HEK293 (cell line): ENCODE results near the gene C1QTNF9B.

Source experiments
- CTCF ChIA-PET: fragments of 350-600 bp; formaldehyde crosslinking; extraction: SDS; loops from one replicate; lab custom pipeline; 2021; ENCODE audit warnings: antibody characterized with exemption; lab: Yijun Ruan, JAX
- POLR2A ChIA-PET: fragments of 300-600 bp; formaldehyde crosslinking; extraction: SDS; loops from one replicate; lab custom pipeline; 2020; ENCODE audit warnings: antibody characterized with exemption, inconsistent platforms; lab: Yijun Ruan, JAX
- H3K27ac ChIP-seq: fragments of 200-500 bp; sonication (Bioruptor generic); 2 replicates; pipeline ENCODE4 v1.5.1; 2014; ENCODE audit warnings: low read depth, low read length, control low read depth, inconsistent platforms; ENCODE audit errors: extremely low read depth
- H3K36me3 ChIP-seq, 2 experiments: fragments of 200-500 bp in 1 of 2; sonication (Bioruptor generic) in 1 of 2; 1 replicate in 1 of 2; 2 replicates in 1 of 2; pipeline ENCODE4 v1.5.1; 2014 to 2017; ENCODE audit warnings: inconsistent platforms in 2 of 2, low read length in 2 of 2; ENCODE audit not compliant: control insufficient read depth in 2 of 2, insufficient read depth in 1 of 2
- H3K4me1 ChIP-seq: fragments of 200-500 bp; sonication (Bioruptor generic); 2 replicates; pipeline ENCODE4 v1.5.1; 2014; ENCODE audit warnings: mild to moderate bottlenecking, low read length, inconsistent platforms; ENCODE audit not compliant: control insufficient read depth, insufficient read depth
- H3K4me3 ChIP-seq: 2 replicates; pipeline ENCODE4 v1.5.1; 2011; ENCODE audit warnings: low read depth, mild to moderate bottlenecking, control low read depth, low read length, moderate library complexity
- H3K9me3 ChIP-seq: fragments of 200-500 bp; sonication (Bioruptor generic); 2 replicates; pipeline ENCODE4 v1.5.1; 2014; ENCODE audit warnings: low read depth, low read length, inconsistent platforms; ENCODE audit not compliant: control insufficient read depth, insufficient read depth
- EGR2 ChIP-seq: fragments of 450-650 bp; formaldehyde crosslinking; IDR thresholded peaks from 2 replicates; pipeline ENCODE4 v1.5.1; 2016; ENCODE audit warnings: low read depth, missing biosample characterization, missing genetic modification characterization
- GFI1B ChIP-seq: fragments of 450-650 bp; formaldehyde crosslinking; IDR thresholded peaks from 2 replicates; pipeline ENCODE4 v1.5.1; 2016; ENCODE audit warnings: missing biosample characterization, missing genetic modification characterization
- GLIS2 ChIP-seq: fragments of 450-650 bp; formaldehyde crosslinking; IDR thresholded peaks from 2 replicates; pipeline ENCODE4 v1.5.1; 2016; ENCODE audit warnings: missing biosample characterization, missing genetic modification characterization
- KLF17 ChIP-seq: fragments of 450-650 bp; formaldehyde crosslinking; IDR thresholded peaks from 2 replicates; pipeline ENCODE4 v1.5.1; 2016; ENCODE audit warnings: missing biosample characterization, missing genetic modification characterization
- YY2 ChIP-seq: fragments of 450-650 bp; formaldehyde crosslinking; IDR thresholded peaks from 2 replicates; pipeline ENCODE4 v1.5.1; 2016; ENCODE audit warnings: missing biosample characterization, missing genetic modification characterization
- ZNF121 ChIP-seq: fragments of 450-650 bp; formaldehyde crosslinking; IDR thresholded peaks from 2 replicates; pipeline ENCODE4 v1.5.1; 2016; ENCODE audit warnings: missing biosample characterization, missing genetic modification characterization
- ZNF239 ChIP-seq: fragments of 450-650 bp; formaldehyde crosslinking; IDR thresholded peaks from 2 replicates; pipeline ENCODE4 v1.5.1; 2016; ENCODE audit warnings: missing biosample characterization, missing genetic modification characterization
- ZNF449 ChIP-seq: fragments of 450-650 bp; formaldehyde crosslinking; IDR thresholded peaks from 2 replicates; pipeline ENCODE4 v1.5.1; 2017; ENCODE audit warnings: missing biosample characterization, mild to moderate bottlenecking, missing genetic modification characterization, moderate library complexity
- ZNF518A ChIP-seq: fragments of 450-650 bp; formaldehyde crosslinking; conservative IDR thresholded peaks from 2 replicates; pipeline ENCODE4 v1.5.1; 2016; ENCODE audit warnings: low read depth, missing biosample characterization, missing genetic modification characterization
- ZNF561 ChIP-seq: fragments of 450-650 bp; IDR thresholded peaks from 2 replicates; pipeline ENCODE4 v1.5.1; 2018; ENCODE audit warnings: missing biosample characterization, missing genetic modification characterization, borderline replicate concordance
- ZNF747 ChIP-seq: fragments of 450-650 bp; formaldehyde crosslinking; IDR thresholded peaks from 2 replicates; pipeline ENCODE4 v1.5.1; 2016; ENCODE audit warnings: missing biosample characterization, missing genetic modification characterization
- ZNF791 ChIP-seq: fragments of 450-650 bp; formaldehyde crosslinking; IDR thresholded peaks from 2 replicates; pipeline ENCODE4 v1.5.1; 2016; ENCODE audit warnings: missing biosample characterization, missing genetic modification characterization
- ZSCAN30 ChIP-seq: fragments of 450-650 bp; IDR thresholded peaks from 2 replicates; pipeline ENCODE4 v1.5.1; 2018; ENCODE audit warnings: missing biosample characterization, mild to moderate bottlenecking, missing genetic modification characterization, moderate library complexity
- TF ChIP-seq, protein P1 (sequence below): fragments of 450-650 bp; formaldehyde crosslinking; IDR thresholded peaks from 2 replicates; pipeline ENCODE4 v1.5.1; 2016; ENCODE audit warnings: missing biosample characterization, missing genetic modification characterization
- TF ChIP-seq, protein P2 (sequence below): sonication (generic); formaldehyde crosslinking; IDR thresholded peaks from 2 replicates; pipeline ENCODE4 v1.8.1; 2022; ENCODE audit warnings: mild to moderate bottlenecking, moderate library complexity, missing genetic modification reagents
- TF ChIP-seq, protein P3 (sequence below): fragments of 450-650 bp; formaldehyde crosslinking; IDR thresholded peaks from 2 replicates; pipeline ENCODE4 v1.5.1; 2016; ENCODE audit warnings: missing biosample characterization, missing genetic modification characterization, borderline replicate concordance

The C1QTNF9B gene

DNA sequence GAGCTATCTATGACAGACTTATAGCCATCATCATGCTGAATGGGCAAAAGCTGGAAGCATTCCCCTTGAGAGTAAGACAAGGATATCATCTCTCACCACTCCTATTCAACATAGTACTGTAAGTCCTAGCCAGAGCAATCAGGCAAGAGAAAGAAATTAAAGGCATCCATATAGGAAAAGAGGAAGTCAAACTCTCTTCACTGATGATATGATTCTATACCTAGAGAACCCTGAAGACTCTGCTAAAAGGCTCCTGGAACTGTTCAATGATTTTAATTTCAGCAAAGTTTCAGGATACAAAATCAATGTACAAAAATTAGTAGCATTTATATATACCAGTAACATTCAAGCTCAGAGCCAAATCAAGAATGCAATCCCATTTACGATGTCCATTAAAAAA, 21.7 kb upstream of the C1QTNF9B start:
- Histone ChIP-seq H3K9me3 (no peaks in the 10 kb centered on the region), H3K4me1 (no peaks in the 10 kb centered on the region), H3K36me3 (no peaks in the 10 kb centered on the region), H3K4me3 (no peak overlapping the region), H3K27ac (no peak overlapping the region)
- CTCF ChIA-PET = interaction anchor here (1.0 to 1.9 kb wide), 4 partner anchors 11 to 42 kb away, joined by 3 to 8 read pairs (median 5); no protein-coding TSS in a partner anchor
- POLR2A ChIA-PET = no interaction called here
- TF ChIP-seq, protein P1, sequence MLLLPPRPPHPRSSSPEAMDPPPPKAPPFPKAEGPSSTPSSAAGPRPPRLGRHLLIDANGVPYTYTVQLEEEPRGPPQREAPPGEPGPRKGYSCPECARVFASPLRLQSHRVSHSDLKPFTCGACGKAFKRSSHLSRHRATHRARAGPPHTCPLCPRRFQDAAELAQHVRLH (tag by site-specific recombination) = no peak
- TF ChIP-seq ZNF747 (tag by site-specific recombination) (no peak), ZNF791 (tag by site-specific recombination) (no peak)

DNA sequence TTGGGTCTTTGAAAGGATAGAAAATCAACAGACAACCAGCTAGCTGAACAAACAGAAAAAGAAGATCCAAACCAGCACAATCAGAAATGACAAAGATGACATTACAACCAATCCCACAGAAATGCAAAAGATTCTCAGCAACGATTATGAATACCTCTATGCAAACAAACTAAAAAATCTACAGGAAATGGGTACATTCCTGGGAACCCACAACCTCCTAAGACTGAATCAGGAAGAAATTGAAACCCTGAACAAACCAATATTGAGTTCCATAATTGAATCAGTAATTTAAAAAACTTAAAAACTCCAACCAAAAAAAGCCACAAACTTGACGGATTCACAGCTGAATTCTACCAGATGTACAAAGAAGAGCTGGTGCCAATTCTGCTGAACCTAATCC, 20.9 kb upstream of the C1QTNF9B start:
- no peaks in the 10 kb centered on the region for H3K36me3 ChIP-seq
- H3K27ac ChIP-seq = no peak overlapping the region
- ChIA-PET POLR2A (no interaction called here), CTCF (interaction anchor here (1.0 to 1.3 kb wide), 2 partner anchors 12 to 43 kb away, joined by 3 to 7 read pairs; no protein-coding TSS in a partner anchor)
- no peaks in the 10 kb centered on the region for H3K9me3 ChIP-seq
- no peak overlapping the region for H3K4me3 ChIP-seq
- TF ChIP-seq ZNF449 (tag by site-specific recombination) (no peak), ZNF239 (tag by site-specific recombination) (no peak), GLIS2 (tag by site-specific recombination) (no peak), EGR2 (tag by site-specific recombination) (no peak), KLF17 (tag by site-specific recombination) (no peak), ZSCAN30 (tag by site-specific recombination) (no peak)
- TF ChIP-seq, protein P2, sequence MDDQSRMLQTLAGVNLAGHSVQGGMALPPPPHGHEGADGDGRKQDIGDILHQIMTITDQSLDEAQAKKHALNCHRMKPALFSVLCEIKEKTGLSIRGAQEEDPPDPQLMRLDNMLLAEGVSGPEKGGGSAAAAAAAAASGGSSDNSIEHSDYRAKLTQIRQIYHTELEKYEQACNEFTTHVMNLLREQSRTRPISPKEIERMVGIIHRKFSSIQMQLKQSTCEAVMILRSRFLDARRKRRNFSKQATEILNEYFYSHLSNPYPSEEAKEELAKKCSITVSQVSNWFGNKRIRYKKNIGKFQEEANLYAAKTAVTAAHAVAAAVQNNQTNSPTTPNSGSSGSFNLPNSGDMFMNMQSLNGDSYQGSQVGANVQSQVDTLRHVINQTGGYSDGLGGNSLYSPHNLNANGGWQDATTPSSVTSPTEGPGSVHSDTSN (CRISPR knock-in tag) = no peak
- H3K4me1 ChIP-seq = no peaks in the 10 kb centered on the region

- CTCF ChIA-PET = interaction anchor here (0.5 to 1.0 kb wide), 2 partner anchors 37 to 665 kb away, joined by 3 to 4 read pairs; no protein-coding TSS in a partner anchor
- Histone ChIP-seq H3K36me3 (no peaks in the 10 kb centered on the region), H3K4me1 (no peaks in the 10 kb centered on the region), H3K27ac (no peak overlapping the region), H3K4me3 (no peak overlapping the region), H3K9me3 (no peaks in the 10 kb centered on the region)
- POLR2A ChIA-PET = no interaction called here
- TF ChIP-seq ZNF518A = no peak
- TF ChIP-seq, protein P3, sequence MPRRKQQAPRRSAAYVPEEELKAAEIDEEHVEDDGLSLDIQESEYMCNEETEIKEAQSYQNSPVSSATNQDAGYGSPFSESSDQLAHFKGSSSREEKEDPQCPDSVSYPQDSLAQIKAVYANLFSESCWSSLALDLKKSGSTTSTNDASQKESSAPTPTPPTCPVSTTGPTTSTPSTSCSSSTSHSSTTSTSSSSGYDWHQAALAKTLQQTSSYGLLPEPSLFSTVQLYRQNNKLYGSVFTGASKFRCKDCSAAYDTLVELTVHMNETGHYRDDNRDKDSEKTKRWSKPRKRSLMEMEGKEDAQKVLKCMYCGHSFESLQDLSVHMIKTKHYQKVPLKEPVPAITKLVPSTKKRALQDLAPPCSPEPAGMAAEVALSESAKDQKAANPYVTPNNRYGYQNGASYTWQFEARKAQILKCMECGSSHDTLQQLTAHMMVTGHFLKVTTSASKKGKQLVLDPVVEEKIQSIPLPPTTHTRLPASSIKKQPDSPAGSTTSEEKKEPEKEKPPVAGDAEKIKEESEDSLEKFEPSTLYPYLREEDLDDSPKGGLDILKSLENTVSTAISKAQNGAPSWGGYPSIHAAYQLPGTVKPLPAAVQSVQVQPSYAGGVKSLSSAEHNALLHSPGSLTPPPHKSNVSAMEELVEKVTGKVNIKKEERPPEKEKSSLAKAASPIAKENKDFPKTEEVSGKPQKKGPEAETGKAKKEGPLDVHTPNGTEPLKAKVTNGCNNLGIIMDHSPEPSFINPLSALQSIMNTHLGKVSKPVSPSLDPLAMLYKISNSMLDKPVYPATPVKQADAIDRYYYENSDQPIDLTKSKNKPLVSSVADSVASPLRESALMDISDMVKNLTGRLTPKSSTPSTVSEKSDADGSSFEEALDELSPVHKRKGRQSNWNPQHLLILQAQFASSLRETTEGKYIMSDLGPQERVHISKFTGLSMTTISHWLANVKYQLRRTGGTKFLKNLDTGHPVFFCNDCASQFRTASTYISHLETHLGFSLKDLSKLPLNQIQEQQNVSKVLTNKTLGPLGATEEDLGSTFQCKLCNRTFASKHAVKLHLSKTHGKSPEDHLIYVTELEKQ (tag by site-specific recombination) = no peak
- TF ChIP-seq ZNF239 (tag by site-specific recombination) = no peak
- no peak for TF ChIP-seq ZNF121
- no peak for TF ChIP-seq YY2 (tag by site-specific recombination)
- no peak for TF ChIP-seq GFI1B (tag by site-specific recombination)
- no peak for TF ChIP-seq ZNF561 (tag by site-specific recombination)
These were observed 18.0 kb upstream of the C1QTNF9B start for GRCh38 chr13:23915308-23915707.
